HG03159 (cell line): ENCODE data around the gene MAIP1.

Experiments used
- ATAC-seq: cut with Tn5 transposase; IDR thresholded peaks from one replicate; pipeline ENCODE4 v1.9.1; 2021; ENCODE audit warnings: mild to moderate bottlenecking, moderate library complexity; ENCODE audit not compliant: unreplicated experiment

The MAIP1 gene

DNA sequence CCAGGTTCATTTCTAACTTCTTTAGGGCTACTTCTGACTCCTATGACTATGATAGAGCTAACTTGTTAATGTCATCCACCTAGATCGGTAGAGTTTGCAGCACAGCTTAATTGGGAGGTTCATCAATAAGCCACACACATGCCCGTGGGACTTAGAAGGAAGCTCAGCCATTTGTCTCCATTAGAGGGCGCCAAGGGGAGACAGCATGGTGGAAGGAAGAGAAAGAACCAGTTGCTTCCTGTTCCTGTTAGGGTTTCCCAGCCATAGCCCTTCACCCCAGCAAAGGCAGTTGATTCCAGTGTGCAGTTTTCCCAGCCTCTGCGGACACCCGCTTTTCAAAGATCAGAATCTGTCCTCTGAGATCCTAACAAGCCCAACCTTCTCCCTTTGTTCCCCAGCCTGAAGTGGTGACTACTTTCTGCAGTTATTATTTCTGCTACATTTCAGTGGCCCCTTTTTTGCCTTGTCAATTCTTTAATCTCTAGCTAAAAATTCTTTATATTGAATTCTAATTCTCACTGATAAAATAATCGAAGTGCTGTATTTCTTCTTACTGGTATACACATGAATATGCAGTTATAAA is 30.3 kb downstream of the MAIP1 start:
- ATAC-seq, result peak; percentile 82

DNA sequence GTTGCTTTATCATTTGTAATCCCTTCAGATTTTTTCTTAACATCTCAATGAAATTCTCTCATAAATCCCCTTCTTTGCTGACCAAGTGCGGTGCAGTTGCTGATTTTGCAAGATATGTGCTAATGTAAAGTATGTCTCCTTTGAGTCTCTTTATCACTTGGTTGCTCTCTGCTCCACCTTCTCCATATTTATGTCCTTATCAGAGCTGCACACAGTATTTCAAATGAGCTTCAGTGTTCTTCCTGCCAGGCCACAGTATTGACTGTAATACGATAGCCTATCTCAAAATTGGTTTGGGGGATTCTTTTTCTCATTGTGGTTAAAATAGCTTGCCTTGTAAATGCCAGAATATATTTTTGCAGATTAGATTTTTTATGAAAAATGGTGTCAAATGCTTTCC is 32.2 kb downstream of the MAIP1 start:
- ATAC-seq, result no peak

- no peak for ATAC-seq
These were observed 32.8 kb downstream of the MAIP1 start for GRCh38 chr2:199988151-199988550.

DNA sequence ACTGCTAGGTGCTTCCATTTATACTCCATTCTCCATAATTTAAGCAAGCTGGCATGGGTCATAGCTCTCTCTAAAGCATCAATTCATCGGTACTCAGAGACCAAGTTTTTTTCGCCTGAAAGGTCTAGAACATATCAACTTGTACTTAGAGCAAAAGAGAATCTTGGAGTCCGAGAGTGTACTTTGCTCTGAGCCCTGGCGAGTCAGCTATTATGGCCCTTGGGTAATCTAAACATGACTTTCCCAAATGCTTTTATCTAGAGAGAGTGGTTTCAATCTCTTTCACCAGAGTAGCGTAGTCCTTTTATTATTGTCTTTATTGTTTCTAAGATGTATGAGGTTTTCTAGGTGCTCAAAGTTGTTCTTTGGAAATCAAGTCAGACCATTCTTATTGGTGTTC is 34.4 kb downstream of the MAIP1 start:
- ATAC-seq, result no peak

- no peak for ATAC-seq
These were observed 36.3 kb downstream of the MAIP1 start for GRCh38 chr2:199991691-199992090.

- ATAC-seq, result no peak
These were observed 36.9 kb downstream of the MAIP1 start for GRCh38 chr2:199992296-199992695.

- ATAC-seq, result no peak
These were observed 39.0 kb downstream of the MAIP1 start for GRCh38 chr2:199994371-199994770.

GRCh38 chr2:199994896-199995295 is 39.5 kb downstream of the MAIP1 start:
- no peak for ATAC-seq

DNA sequence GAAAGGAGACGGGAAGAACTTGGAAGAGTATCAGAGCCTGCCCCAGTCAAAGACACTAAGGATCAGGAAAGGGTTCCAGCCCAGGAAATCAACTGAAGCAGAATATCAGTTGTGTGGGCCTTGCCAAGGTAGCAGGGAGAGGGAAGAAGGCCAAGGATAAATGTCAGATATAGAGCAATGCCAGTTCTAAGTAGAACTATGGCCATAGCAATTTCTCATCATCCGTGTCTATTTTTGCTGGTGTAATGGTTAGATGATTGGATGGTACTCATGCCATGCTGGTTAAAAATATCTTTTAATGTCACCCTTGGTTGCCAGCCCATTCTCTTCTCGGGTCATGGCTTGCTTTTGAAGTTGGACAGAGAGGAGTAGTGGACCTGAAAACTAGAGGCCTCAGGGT is 41.9 kb downstream of the MAIP1 start:
- no peak for ATAC-seq

GRCh38 chr2:199999166-199999565 is 43.8 kb downstream of the MAIP1 start:
- no peak for ATAC-seq

DNA sequence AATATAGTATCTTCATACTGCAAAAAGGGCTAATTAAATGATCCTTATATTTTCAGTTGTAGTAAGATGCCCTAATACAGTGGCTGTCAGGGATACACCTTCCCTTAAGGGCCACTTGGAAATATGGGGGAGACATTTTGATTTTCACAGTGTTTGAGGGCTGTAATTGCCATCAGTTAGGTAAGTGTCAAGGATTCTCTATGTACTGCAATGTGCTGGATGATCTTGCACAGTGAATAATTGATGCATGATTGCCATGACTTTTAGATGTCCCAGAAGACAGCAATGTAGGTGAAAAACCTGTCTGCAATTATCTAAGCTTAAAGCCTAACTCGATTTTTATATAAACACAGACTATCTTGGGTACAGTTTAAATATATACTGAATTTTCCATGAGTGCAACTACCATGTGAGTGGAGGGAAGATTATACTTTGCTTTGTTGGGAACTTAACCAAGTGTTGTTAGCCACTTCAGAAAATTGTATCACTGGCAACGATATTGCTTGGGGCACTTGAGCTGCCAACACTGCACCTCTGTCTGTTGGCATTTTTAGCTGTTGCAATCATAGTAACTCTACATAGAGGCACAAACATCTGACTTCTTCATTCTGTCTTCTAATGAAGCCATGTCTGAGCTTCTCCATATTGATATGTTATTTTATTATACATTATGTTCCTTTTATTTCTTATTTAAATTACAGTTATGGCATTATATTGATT is 45.2 kb downstream of the MAIP1 start:
- ATAC-seq, result no peak

- ATAC-seq, result no peak
These were observed 48.1 kb downstream of the MAIP1 start for GRCh38 chr2:200003444-200003843.

- no peak for ATAC-seq
These were observed 50.3 kb downstream of the MAIP1 start for GRCh38 chr2:200005675-200006074.

GRCh38 chr2:200007306-200007705 is 51.9 kb downstream of the MAIP1 start:
- ATAC-seq, result no peak

GRCh38 chr2:200012401-200012800 is 57.0 kb downstream of the MAIP1 start:
- no peak for ATAC-seq
